Measurements from ENCODE around the gene TENM4. TPM values are rescaled to one million over a fixed set of nuclear protein-coding genes. Genes with fewer than 3 reads are reported as not detected.
A peak's percentile ranks its signal among the peaks of the same experiment; 100 is the strongest.

The TENM4 gene
- polyA plus RNA-seq, 2 of the 4 experiments (the other 2 are of a cell fraction): 0.06 to 0.31 TPM

GRCh38 chr11:79019975-79020374, 420.9 kb downstream of the TENM4 start:
- Histone ChIP-seq H3K4me3 (no peak overlapping the region), H3K9me3 (no peaks in the 10 kb centered on the region), H3K4me1 (no peaks in the 10 kb centered on the region), H3K27ac (no peak overlapping the region), H3K4me2 (no peak overlapping the region)
- TF ChIP-seq TP53 (CRISPR knock-in tag; IDR thresholded peaks at IDR 0.05): no peak
- TF ChIP-seq ZSCAN20 (CRISPR knock-in tag; IDR thresholded peaks at IDR 0.05): no peak
- no peak for TF ChIP-seq MAFK (IDR thresholded peaks at IDR 0.05; ENCODE audit: partially characterized antibody)
- TF ChIP-seq PBX3 (IDR thresholded peaks at IDR 0.05): no peak
- TF ChIP-seq, protein P1, sequence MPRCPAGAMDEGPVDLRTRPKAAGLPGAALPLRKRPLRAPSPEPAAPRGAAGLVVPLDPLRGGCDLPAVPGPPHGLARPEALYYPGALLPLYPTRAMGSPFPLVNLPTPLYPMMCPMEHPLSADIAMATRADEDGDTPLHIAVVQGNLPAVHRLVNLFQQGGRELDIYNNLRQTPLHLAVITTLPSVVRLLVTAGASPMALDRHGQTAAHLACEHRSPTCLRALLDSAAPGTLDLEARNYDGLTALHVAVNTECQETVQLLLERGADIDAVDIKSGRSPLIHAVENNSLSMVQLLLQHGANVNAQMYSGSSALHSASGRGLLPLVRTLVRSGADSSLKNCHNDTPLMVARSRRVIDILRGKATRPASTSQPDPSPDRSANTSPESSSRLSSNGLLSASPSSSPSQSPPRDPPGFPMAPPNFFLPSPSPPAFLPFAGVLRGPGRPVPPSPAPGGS (IDR thresholded peaks at IDR 0.05): no peak
- no peak for TF ChIP-seq EHF (CRISPR knock-in tag; IDR thresholded peaks at IDR 0.05)
- no peak for TF ChIP-seq RCOR1 (IDR thresholded peaks at IDR 0.05; ENCODE audit: low read depth, low read length)
- TF ChIP-seq E2F6 (IDR thresholded peaks at IDR 0.05; ENCODE audit: borderline replicate concordance, low read depth): no peak
- TF ChIP-seq TFCP2L1 (CRISPR knock-in tag; IDR thresholded peaks at IDR 0.05): no peak
- TF ChIP-seq JUN (IDR thresholded peaks at IDR 0.05): no peak
- TF ChIP-seq CHD4 (IDR thresholded peaks at IDR 0.05; ENCODE audit: borderline replicate concordance): no peak
- TF ChIP-seq USF2 (IDR thresholded peaks at IDR 0.05): no peak
- no peak for TF ChIP-seq ZC3H11A (IDR thresholded peaks at IDR 0.05)
- no peak for TF ChIP-seq CEBPB (IDR thresholded peaks at IDR 0.05)
- ChIA-PET CTCF (no interaction called here), POLR2A (no interaction called here)
- FAIRE-seq (no peak), DNase-seq (ENCODE audit: low read depth in 1 of 2, low spot score in 1 of 2) (no peak), ATAC-seq (no peak)
- WGBS (ENCODE audit: missing lambda C conversion rate): 32% methylated on average over 4 of the region's 4 CpGs

DNA sequence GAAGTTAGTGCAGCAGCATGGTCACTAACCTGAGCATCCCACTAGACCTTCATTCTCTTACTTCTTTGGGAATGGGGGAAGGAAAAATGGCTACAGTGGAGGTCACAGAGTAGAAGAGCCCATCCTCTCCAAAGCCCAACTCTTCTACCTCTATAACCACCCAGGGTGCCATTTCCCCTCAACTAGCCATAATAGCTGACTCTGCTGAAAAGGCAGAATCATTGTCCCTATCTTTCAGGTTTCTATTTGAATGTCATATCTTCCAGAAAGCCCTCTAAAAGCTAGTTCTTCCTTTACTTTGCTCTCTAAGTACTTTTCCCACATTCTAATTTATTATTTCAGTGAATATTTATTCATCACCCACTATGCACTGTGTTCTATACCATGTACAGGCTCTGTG, 421.6 kb downstream of the TENM4 start:
- no peaks in the 10 kb centered on the region for H3K4me1 ChIP-seq
- TF ChIP-seq MAFK (IDR thresholded peaks at IDR 0.05; ENCODE audit: partially characterized antibody) (peak; percentile 71), PBX3 (IDR thresholded peaks at IDR 0.05) (no peak), ZSCAN20 (CRISPR knock-in tag; IDR thresholded peaks at IDR 0.05) (no peak)
- CTCF ChIA-PET: interaction anchor here (1.2 kb wide), 1 partner anchor 102 kb away, joined by 4 read pairs; no protein-coding TSS in a partner anchor
- no peak overlapping the region for H3K4me3 ChIP-seq
- DNase-seq (ENCODE audit: low read depth in 1 of 2, low spot score in 1 of 2): no peak
- H3K27ac ChIP-seq: no peak overlapping the region
- POLR2A ChIA-PET: no interaction called here
- ATAC-seq: no peak
- no peaks in the 10 kb centered on the region for H3K9me3 ChIP-seq
- no peak for FAIRE-seq
- H3K4me2 ChIP-seq: no peak overlapping the region

- TF ChIP-seq TP53 (CRISPR knock-in tag; IDR thresholded peaks at IDR 0.05) (no peak), POLR2AphosphoS2 (conservative IDR thresholded peaks at IDR 0.05; ENCODE audit: low read length) (no peak), SMC3 (IDR thresholded peaks at IDR 0.05) (no peak), HOXB5 (CRISPR knock-in tag; IDR thresholded peaks at IDR 0.05) (no peak), JUNB (IDR thresholded peaks at IDR 0.05) (no peak), ZSCAN20 (CRISPR knock-in tag; IDR thresholded peaks at IDR 0.05) (no peak), RFX5 (IDR thresholded peaks at IDR 0.05) (no peak)
- 32% methylated on average over 3 of the region's 3 CpGs for WGBS (ENCODE audit: missing lambda C conversion rate)
- Histone ChIP-seq H3K4me3 (no peak overlapping the region), H3K27ac (no peak overlapping the region), H3K4me2 (no peak overlapping the region), H3K9me3 (no peaks in the 10 kb centered on the region), H3K4me1 (no peaks in the 10 kb centered on the region)
- POLR2A ChIA-PET: no interaction called here
- no peak for ATAC-seq
- no peak for DNase-seq (ENCODE audit: low read depth in 1 of 2, low spot score in 1 of 2)
- CTCF ChIA-PET: interaction anchor here (1.0 to 1.2 kb wide), 2 partner anchors 9 to 101 kb away, joined by 3 to 4 read pairs; no protein-coding TSS in a partner anchor
- no peak for FAIRE-seq
These were observed 422.4 kb downstream of the TENM4 start for GRCh38 chr11:79018371-79018849.
